KG1 (cell line): Measurements from ENCODE around the gene MEOX1.
"Not testable (repeated sequence)": the region's sequence is repeated elsewhere in the genome, so short reads cannot be mapped to it uniquely, and the experiment has no call there.

Experiments used
- DNase-seq: peaks from one replicate; lab custom pipeline; 2025; lab: John Stamatoyannopoulos, UW

The MEOX1 gene

DNA sequence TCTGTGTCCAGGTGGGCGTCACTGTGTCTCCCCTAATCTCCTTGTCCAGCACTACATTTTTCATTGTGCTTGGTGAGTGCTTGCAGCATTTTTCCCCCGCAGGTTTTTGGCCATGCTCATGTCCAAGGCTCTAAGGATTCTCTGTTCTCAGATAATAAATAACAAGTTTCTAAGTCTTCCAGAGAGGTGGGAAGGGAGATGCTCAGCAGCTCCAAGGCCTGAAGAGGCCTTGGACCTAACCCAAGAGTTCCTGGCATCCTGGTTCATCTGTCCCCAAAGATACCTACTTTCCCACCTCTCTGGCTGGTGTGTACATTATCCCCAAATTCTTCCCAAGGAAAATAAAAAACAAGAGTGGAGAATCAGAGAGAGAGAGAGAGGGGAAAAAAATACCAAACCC lies 45.3 kb downstream of the MEOX1 start:
- no peak for DNase-seq

DNA sequence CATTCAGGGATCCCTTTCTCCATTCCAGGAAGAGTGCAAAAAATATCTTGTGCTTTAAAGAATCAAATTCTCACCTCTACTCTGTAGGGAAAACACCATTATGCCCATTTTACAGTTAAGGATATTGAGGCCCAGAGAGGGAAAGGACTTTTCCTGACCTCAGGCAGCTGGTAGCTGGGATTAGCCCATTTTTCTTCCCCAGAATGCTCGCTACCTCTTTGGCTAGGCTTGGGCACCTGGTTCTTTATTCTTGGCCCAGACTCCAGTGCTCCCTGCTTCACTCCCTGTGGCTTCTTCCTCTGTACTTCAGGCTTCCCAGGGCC lies 45.7 kb downstream of the MEOX1 start:
- DNase-seq: no peak

- DNase-seq: no peak
These were observed 46.2 kb downstream of the MEOX1 start for GRCh38 chr17:43615330-43616028.

DNA sequence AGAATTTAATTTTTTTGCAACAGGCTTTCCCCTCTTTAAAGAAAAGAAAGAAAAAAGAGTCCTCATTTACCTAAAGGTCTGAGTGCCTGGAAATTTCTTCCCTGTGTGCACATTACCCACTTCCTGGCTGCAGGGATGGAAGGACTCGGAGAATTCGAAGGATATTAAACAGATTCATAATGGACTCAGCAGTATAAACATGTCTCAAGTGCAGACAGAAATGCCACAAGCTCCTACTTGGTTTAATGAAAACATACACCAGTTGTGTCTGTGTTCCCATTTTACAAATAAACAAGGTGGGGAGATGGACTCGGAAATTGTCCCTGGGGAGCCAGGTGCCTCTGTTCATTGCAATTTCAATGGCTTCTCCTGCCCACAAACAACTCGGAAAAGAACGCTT lies 47.2 kb downstream of the MEOX1 start:
- DNase-seq: no peak

- DNase-seq: no peak
These were observed 47.8 kb downstream of the MEOX1 start for GRCh38 chr17:43613917-43614316.

GRCh38 chr17:43612515-43612914 lies 49.2 kb downstream of the MEOX1 start:
- DNase-seq: no peak

DNA sequence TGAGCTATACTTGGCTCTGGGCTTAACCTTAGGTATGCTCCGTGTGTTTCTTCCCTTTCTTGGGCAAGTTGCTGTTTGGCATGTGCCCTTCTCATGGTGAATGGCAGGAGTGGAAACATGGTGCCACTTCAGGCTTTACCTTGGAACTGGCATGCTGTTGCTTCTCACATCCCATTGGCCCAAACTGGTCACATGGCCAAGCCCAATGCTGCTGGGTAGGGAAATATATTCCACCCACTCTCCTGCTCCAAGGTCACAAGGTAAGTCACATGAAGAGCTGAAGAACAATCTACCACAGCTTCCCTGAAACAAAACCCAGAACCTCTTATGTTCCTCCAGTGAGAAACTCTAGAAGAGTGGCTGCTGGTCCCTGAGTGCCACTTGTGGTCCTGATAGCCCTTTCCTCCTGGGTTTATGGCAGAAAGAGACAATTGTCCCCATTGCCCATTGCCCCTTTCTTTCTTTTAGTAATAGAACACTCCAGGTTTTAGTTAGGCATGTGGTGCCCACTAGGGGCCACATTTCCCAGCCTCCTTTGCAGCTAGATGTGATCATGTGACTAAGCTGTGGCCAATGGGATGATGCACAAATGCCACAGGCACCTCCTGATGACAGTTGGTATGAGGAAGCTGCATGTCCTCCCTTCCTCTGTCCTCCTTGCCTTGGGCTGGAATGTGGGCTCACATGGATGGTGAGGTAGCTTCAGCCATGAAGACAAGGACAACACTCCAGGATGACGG lies 50.3 kb downstream of the MEOX1 start:
- DNase-seq: no peak

GRCh38 chr17:43609613-43610385 lies 51.9 kb downstream of the MEOX1 start:
- DNase-seq: no peak

DNA sequence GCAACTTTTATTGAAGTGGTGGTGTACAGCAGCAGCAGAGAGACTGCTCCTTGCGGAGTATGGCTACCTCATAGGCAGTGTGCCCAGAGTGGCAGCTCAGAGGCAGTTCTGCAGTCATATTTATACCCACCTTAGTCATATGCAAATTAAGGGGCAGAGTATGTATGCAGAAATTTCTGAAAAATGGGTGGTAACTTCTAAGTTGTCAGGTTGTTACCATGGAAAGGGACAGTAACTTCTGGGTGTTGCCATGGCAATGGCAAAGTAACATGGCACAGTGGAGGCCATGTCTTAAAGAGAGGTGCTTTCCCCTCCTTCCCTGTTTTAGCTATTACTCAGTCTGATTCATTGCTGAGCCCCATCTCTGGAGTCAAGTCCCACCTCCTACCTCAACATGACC lies 53.4 kb downstream of the MEOX1 start:
- no peak for DNase-seq

- no peak for DNase-seq
These were observed 57.2 kb downstream of the MEOX1 start for GRCh38 chr17:43604549-43604948.

GRCh38 chr17:43603321-43603720 lies 58.4 kb downstream of the MEOX1 start:
- no peak for DNase-seq

GRCh38 chr17:43602556-43602955 lies 59.2 kb downstream of the MEOX1 start:
- not testable (repeated sequence) for DNase-seq

DNA sequence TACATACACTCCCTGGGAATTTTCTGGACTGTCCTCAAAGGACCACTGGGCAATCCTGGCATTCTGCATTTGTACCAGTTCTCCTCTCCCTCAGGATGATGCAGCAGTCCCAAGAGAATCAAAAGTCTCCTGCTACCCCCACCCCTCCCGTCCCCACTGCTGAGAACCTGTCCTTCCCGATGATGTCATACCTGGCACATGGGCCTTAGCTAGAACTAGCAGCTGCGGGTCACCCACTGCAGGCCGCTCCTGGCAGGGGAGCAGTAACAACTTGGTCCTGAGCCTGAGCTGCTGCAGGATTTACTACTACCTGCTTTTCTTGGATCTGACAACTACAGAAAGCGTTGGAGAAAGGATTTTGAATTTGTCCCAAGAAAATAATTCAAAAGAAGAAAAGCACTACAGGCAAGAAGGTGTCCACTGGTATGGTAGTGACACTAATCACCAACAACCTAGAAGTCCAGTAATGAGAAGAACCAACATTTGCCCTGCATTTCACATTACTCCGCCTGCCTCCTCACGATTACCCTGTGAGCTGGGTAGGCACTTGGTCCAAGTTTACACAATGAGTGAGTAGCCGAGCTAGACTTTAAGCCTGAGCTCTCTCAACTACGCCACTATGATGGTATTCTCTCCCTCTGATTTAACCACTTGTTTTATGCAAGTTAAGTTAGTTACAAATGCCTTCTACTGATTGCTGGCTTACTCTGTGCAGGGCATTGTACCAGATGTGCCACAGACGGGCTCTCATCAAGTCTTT lies 60.3 kb downstream of the MEOX1 start:
- DNase-seq: no peak

DNA sequence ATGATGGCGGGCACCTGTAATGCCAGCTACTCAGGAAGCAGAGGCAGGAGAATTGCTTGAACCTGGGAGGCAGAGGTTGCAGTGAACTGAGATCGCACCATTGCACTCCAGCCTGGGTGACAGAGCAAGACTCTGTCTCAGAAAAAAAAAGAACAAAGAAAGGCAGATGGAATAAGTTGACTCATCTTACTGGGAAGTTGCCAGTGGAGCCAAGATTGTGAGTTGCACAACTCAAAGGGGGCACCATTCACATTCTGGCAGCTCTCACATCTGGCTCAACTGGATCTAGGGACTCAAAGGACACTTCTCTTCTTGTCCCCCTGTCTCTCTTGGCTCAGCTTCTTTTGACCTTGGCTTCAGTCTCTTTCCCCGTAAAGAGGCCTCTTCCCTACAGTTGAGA lies 61.9 kb downstream of the MEOX1 start:
- no peak for DNase-seq

DNA sequence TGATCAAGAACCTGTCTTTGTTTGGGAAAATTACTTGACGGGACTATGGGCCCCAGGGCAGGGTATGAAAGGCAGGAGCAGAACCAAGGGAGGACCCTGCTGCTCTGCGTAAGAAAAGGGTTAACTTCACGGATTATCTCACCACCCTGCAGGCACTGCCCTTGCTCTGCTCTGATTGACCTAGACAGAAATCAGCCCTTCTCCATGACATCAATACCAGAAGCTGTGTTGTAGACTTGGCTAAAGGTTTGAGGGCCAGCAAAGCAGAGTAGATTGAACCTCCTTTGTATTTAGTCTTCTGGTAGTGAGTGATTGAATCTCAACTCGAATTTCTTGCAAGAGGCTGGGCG lies 62.7 kb downstream of the MEOX1 start:
- no peak for DNase-seq

GRCh38 chr17:43598357-43599045 lies 63.2 kb downstream of the MEOX1 start:
- DNase-seq: no peak

GRCh38 chr17:43597624-43598356 lies 63.9 kb downstream of the MEOX1 start:
- DNase-seq: no peak

- no peak for DNase-seq
These were observed 66.3 kb downstream of the MEOX1 start for GRCh38 chr17:43595466-43595865.

DNA sequence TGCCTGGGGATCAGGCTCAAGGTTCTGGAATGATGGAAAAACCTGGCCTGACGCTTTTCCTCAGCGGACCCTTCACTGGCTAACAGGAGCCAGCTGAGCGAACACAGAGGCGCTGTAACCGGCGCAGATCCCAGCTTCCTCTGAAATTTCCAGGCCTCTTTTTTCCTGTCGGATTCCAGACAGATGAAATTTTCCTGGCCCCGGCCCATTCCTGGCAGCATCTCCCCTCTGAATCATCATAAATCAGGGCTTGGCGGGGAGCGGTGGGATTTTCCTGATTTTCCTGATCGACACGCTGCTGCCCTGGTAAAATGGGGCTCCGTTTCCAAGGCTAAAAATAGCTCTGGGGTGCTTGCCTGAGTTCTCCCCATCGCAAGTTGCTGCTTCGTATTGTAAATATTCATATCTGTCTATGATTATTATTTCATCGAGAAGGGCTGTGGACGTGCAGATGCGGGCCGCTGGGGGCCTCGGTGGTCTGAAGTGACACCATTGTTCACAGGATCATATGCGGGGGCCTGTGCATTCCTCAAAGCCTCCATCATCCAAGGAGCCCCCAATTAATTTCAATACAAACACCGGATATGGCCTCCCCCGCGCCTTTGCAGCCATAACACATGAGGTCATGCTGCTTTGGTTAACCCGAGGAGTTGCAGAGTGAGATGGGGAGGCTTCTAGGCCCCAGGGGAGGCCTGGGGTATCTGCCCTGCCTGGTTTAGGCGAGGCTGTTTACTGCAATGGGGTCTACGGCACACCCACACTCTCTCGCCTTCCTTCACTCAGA lies 69.8 kb downstream of the MEOX1 start:
- no peak for DNase-seq

DNA sequence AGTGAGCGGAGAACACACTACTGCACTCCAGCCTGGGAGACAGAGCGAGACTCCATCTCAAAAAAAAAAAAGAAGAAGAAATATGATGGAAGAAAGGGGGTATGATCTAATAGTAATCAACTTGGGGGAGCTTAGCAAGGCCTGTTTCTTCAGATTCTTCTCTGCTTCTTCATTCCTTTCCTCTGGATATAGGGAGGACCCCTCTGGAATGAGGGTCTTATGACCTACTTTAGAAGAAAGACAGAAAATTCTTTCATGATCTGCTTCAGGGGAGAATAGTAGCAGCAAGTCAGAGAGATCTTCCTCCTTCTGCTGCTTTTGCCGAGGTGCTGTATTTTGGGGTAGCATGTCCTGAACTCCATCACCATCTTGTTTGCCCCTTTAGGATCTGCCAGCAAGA lies 70.7 kb downstream of the MEOX1 start:
- DNase-seq: no peak
